SU-DHL-6 (cell line): ENCODE data around the gene CAMK1D.

Source experiments
- EZH2phosphoT487 ChIP-seq: fragments of 200-600 bp; sonication (generic), shearing (Covaris generic); conservative IDR thresholded peaks from 2 replicates; pipeline ENCODE4 v1.6.1; 2018; ENCODE audit warnings: mild to moderate bottlenecking, antibody characterized with exemption, low read length, moderate library complexity, mixed read lengths
- TF ChIP-seq, protein P1 (sequence below): fragments of 200-600 bp; sonication (generic); IDR thresholded peaks from one replicate; pipeline ENCODE4 v1.5.1; 2017; ENCODE audit warnings: antibody characterized with exemption, mild to moderate bottlenecking, low read length, moderate library complexity; ENCODE audit not compliant: insufficient read depth, poor library complexity, severe bottlenecking

GRCh38 chr10:12350167-12350872 lies 973 bp downstream of the CAMK1D start:
- TF ChIP-seq, protein P1, sequence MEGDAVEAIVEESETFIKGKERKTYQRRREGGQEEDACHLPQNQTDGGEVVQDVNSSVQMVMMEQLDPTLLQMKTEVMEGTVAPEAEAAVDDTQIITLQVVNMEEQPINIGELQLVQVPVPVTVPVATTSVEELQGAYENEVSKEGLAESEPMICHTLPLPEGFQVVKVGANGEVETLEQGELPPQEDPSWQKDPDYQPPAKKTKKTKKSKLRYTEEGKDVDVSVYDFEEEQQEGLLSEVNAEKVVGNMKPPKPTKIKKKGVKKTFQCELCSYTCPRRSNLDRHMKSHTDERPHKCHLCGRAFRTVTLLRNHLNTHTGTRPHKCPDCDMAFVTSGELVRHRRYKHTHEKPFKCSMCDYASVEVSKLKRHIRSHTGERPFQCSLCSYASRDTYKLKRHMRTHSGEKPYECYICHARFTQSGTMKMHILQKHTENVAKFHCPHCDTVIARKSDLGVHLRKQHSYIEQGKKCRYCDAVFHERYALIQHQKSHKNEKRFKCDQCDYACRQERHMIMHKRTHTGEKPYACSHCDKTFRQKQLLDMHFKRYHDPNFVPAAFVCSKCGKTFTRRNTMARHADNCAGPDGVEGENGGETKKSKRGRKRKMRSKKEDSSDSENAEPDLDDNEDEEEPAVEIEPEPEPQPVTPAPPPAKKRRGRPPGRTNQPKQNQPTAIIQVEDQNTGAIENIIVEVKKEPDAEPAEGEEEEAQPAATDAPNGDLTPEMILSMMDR = no peak
- no peak for TF ChIP-seq EZH2phosphoT487
